Neutrophil (primary cell): Measurements from ENCODE around the gene LRMDA.

Source experiments
- H3K27ac ChIP-seq: fragments of 200-600 bp; sonication (generic); 2 replicates; pipeline ENCODE4 v1.5.1; 2016; ENCODE audit warnings: mild to moderate bottlenecking, moderate library complexity
- H3K27me3 ChIP-seq: fragments of 200-600 bp; sonication (generic); 2 replicates; pipeline ENCODE4 v1.6.0; 2016; ENCODE audit warnings: mild to moderate bottlenecking
- H3K36me3 ChIP-seq: fragments of 200-600 bp; sonication (generic); 2 replicates; pipeline ENCODE4 v1.5.1; 2017
- H3K4me1 ChIP-seq, 2 experiments: fragments of 200-600 bp in 1 of 2; sonication (generic) in 1 of 2; 1 replicate in 1 of 2; 2 replicates in 1 of 2; pipeline versions ENCODE4 v1.5.1 to v1.6.1; 2013 to 2016; ENCODE audit warnings: low read depth in 1 of 2, low read length in 1 of 2, mild to moderate bottlenecking in 1 of 2, moderate library complexity in 1 of 2; ENCODE audit not compliant: control insufficient read depth in 1 of 2, insufficient read depth in 1 of 2
- H3K4me3 ChIP-seq, 2 experiments: fragments of 200-600 bp in 1 of 2; sonication (generic) in 1 of 2; 1 replicate in 1 of 2; 2 replicates in 1 of 2; pipeline ENCODE4 v1.5.1; 2013 to 2016; ENCODE audit warnings: low read depth in 1 of 2, low read length in 1 of 2, mild to moderate bottlenecking in 1 of 2, moderate library complexity in 1 of 2
- H3K9me3 ChIP-seq: fragments of 200-600 bp; sonication (generic); 2 replicates; pipeline ENCODE4 v1.5.1; 2016
- TF ChIP-seq, protein P1 (sequence below): fragments of 200-600 bp; sonication (generic); IDR thresholded peaks from 2 replicates; pipeline ENCODE4 v1.5.1; 2016; ENCODE audit warnings: antibody characterized with exemption

Gene LRMDA

DNA sequence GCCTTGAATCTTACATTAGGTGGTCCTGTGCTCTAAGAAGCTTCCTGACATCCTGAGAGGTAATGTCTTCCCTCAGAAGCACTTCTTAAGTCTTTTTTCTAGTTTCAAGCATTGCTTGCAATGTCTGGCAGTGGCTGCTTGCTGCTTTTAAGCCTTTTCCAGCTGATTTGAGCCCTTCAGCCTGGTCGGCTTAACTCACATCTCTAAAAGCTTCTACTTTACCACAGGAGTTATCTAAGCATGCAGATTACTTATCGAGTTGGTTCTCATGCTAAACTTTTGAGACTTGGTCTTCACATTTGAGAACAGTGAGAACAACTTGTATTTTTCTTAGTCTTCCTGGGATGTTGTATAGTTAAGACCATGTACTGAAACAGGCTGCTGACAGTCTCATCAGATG, 3.9 kb downstream of the LRMDA start:
- Histone ChIP-seq H3K9me3 (no peaks in the 10 kb centered on the region), H3K4me1 (peaks cover 23 to 24% of the 10 kb centered on the region in 2 experiments), H3K36me3 (peaks cover 15% of the 10 kb centered on the region), H3K27me3 (no peaks in the 10 kb centered on the region), H3K4me3 (no peak overlapping the region), H3K27ac (no peak overlapping the region)
- TF ChIP-seq, protein P1, sequence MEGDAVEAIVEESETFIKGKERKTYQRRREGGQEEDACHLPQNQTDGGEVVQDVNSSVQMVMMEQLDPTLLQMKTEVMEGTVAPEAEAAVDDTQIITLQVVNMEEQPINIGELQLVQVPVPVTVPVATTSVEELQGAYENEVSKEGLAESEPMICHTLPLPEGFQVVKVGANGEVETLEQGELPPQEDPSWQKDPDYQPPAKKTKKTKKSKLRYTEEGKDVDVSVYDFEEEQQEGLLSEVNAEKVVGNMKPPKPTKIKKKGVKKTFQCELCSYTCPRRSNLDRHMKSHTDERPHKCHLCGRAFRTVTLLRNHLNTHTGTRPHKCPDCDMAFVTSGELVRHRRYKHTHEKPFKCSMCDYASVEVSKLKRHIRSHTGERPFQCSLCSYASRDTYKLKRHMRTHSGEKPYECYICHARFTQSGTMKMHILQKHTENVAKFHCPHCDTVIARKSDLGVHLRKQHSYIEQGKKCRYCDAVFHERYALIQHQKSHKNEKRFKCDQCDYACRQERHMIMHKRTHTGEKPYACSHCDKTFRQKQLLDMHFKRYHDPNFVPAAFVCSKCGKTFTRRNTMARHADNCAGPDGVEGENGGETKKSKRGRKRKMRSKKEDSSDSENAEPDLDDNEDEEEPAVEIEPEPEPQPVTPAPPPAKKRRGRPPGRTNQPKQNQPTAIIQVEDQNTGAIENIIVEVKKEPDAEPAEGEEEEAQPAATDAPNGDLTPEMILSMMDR: no peak

DNA sequence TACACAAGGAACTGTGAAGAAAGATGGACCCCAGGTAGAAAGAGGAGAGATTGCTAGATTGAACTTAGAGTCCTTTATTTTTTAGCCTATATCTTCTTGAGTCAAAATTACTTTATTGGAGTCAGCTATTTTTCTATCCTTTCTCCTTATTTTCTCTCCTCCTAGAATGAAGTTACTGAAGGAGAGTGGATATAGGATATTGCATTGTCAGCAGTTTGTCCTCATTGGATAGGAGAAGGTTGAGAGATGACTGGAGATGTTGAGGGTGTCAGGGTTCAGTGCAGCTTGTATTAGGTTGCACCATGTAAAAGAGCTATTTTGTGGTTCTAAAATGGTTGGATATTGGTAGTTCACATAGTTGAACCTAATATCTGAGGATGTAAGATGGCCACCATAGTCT, 5.5 kb downstream of the LRMDA start:
- H3K4me1 ChIP-seq: peaks cover 10 to 11% of the 10 kb centered on the region in 2 experiments
- TF ChIP-seq, protein P1: no peak
- H3K9me3 ChIP-seq: no peaks in the 10 kb centered on the region
- H3K27ac ChIP-seq: no peak overlapping the region
- H3K27me3 ChIP-seq: no peaks in the 10 kb centered on the region
- no peak overlapping the region for H3K4me3 ChIP-seq
- H3K36me3 ChIP-seq: peaks cover 15% of the 10 kb centered on the region

GRCh38 chr10:75437693-75438092, 6.3 kb downstream of the LRMDA start:
- peaks cover 2 to 5% of the 10 kb centered on the region in 2 experiments for H3K4me1 ChIP-seq
- no peaks in the 10 kb centered on the region for H3K9me3 ChIP-seq
- H3K27me3 ChIP-seq: no peaks in the 10 kb centered on the region
- H3K4me3 ChIP-seq: no peak overlapping the region
- TF ChIP-seq, protein P1: no peak
- H3K27ac ChIP-seq: no peak overlapping the region
- H3K36me3 ChIP-seq: peaks cover 15% of the 10 kb centered on the region

DNA sequence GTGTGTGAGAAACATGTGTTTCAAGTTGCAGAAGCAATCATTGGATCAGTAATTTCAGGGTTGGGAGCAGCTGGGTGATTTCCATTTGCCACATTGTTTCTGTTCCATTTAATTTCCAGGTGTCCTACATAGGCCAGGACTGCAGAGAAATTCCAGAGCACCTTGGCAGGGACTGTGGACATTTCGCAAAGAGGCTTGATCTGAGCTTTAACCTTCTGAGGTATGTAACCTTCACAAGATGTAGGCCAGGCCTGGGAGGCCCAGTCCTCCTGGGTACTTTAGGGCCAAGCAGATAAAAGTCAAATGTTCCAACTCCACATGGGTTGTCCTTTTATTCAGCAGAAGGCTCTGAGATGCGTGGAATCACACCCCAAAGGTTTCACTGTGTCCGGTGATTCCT, 6.9 kb downstream of the LRMDA start:
- Histone ChIP-seq H3K27ac (no peak overlapping the region), H3K36me3 (peaks cover 15% of the 10 kb centered on the region), H3K9me3 (no peaks in the 10 kb centered on the region), H3K4me1 (peaks cover 0 to 5% of the 10 kb centered on the region in 2 experiments), H3K27me3 (no peaks in the 10 kb centered on the region), H3K4me3 (no peak overlapping the region)
- TF ChIP-seq, protein P1: no peak

DNA sequence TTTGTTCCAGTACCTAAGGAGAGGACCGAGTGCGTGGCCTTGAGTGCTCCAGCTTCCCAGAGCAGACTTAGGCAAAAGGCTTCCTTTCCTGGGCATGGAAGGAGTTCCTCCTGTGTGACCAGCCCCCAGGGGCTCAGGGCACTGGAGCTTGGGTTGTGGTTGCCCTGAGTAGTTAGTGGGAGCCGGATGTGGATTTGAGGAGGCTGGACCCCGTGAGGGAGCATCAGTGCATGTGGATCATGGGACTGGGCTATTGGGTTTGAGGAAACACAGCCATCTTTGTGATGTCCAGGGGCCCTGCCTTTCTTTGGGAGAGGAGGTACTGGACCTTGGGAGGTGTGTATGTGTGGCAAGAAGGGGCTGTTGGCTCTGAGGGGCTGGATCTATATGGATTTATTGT, 8.4 kb downstream of the LRMDA start:
- Histone ChIP-seq H3K36me3 (peaks cover 15% of the 10 kb centered on the region), H3K4me1 (no peaks in the 10 kb centered on the region), H3K27me3 (no peaks in the 10 kb centered on the region), H3K27ac (no peak overlapping the region), H3K4me3 (no peak overlapping the region), H3K9me3 (no peaks in the 10 kb centered on the region)
- TF ChIP-seq, protein P1: no peak

GRCh38 chr10:75440271-75440793, 8.9 kb downstream of the LRMDA start:
- no peak overlapping the region for H3K4me3 ChIP-seq
- no peaks in the 10 kb centered on the region for H3K4me1 ChIP-seq
- peaks cover 15% of the 10 kb centered on the region for H3K36me3 ChIP-seq
- H3K27ac ChIP-seq: no peak overlapping the region
- TF ChIP-seq, protein P1: no peak
- no peaks in the 10 kb centered on the region for H3K9me3 ChIP-seq
- H3K27me3 ChIP-seq: no peaks in the 10 kb centered on the region
